SH-SY5Y (cell line): Measurements from ENCODE around the gene KCNF1.

ENCODE experiments used
- GATA2 ChIP-seq: IDR thresholded peaks from 2 replicates; pipeline ENCODE4 v1.6.1; 2011; ENCODE audit warnings: mild to moderate bottlenecking, low read depth, low read length
- GATA3 ChIP-seq: IDR thresholded peaks from 2 replicates; pipeline ENCODE4 v1.6.1; 2011; ENCODE audit warnings: low read depth, mild to moderate bottlenecking, low read length, moderate library complexity

GRCh38 chr2:10934308-10934978, 22.7 kb downstream of the KCNF1 start:
- TF ChIP-seq GATA3 (no peak), GATA2 (no peak)
